Measurements from ENCODE around the gene BASP1.

- TF ChIP-seq SPI1 (IDR thresholded peaks at IDR 0.05; ENCODE audit: low read depth, low read length) (no peak), POLR2A (IDR thresholded peaks at IDR 0.05; ENCODE audit: low read depth, low read length) (no peak), POLR2AphosphoS5 (IDR thresholded peaks at IDR 0.05; ENCODE audit: low read depth, low read length) (no peak)
These were observed 72.5 kb downstream of the BASP1 start for GRCh38 chr5:17289681-17290539.
